Subcutaneous abdominal adipose tissue (tissue), 5 donors: Measurements from ENCODE around the gene TCEANC.
"Not testable (repeated sequence)": the region's sequence is repeated elsewhere in the genome, so short reads cannot be mapped to it uniquely, and the experiment has no call there.

Experiments used
- H3K27ac ChIP-seq: one replicate; pipeline ENCODE4 v1.7.0; 2013; ENCODE audit warnings: low read depth, mild to moderate bottlenecking, inconsistent platforms, low read length, moderate library complexity
- H3K27me3 ChIP-seq, 5 donors: one replicate each; pipeline ENCODE4 v1.7.0; 2013; ENCODE audit warnings: low read length in 5 of 5, inconsistent platforms in 1 of 5; ENCODE audit not compliant: control insufficient read depth in 5 of 5, insufficient read depth in 4 of 5
- H3K36me3 ChIP-seq, 5 donors: one replicate each; pipeline ENCODE4 v1.7.0; 2013; ENCODE audit warnings: low read length in 5 of 5; ENCODE audit not compliant: control insufficient read depth in 5 of 5, insufficient read depth in 5 of 5
- H3K4me1 ChIP-seq, 5 donors: one replicate each; pipeline ENCODE4 v1.7.0; 2013; ENCODE audit warnings: low read length in 5 of 5, mild to moderate bottlenecking in 3 of 5, moderate library complexity in 1 of 5; ENCODE audit not compliant: control insufficient read depth in 5 of 5, insufficient read depth in 5 of 5
- H3K4me3 ChIP-seq, 5 donors: one replicate each; pipeline ENCODE4 v1.7.0; 2013; ENCODE audit warnings: low read length in 5 of 5, low read depth in 1 of 5
- H3K9ac ChIP-seq, 5 donors: one replicate each; pipeline ENCODE4 v1.7.0; 2013; ENCODE audit warnings: low read length in 5 of 5, mild to moderate bottlenecking in 4 of 5, moderate library complexity in 3 of 5
- H3K9me3 ChIP-seq, 5 donors: one replicate each; pipeline ENCODE4 v1.7.0; 2013; ENCODE audit warnings: low read length in 5 of 5; ENCODE audit not compliant: control insufficient read depth in 5 of 5
- donor health status: healthy.
- donor health status: healthy.
- donor health status: healthy.
- donor health status: healthy.
- donor health status: healthy.

Gene TCEANC

GRCh38 chrX:13669246-13669737 is 16.4 kb downstream of the TCEANC start:
- H3K36me3 ChIP-seq = no peaks in the 10 kb centered on the region
- no peak overlapping the region for H3K9ac ChIP-seq
- no peak overlapping the region for H3K4me3 ChIP-seq
- no peaks in the 10 kb centered on the region for H3K9me3 ChIP-seq
- H3K4me1 ChIP-seq = peaks cover 0 to 4% (median 0%) of the 10 kb centered on the region in 5 donors
- H3K27ac ChIP-seq = no peak overlapping the region
- peaks cover 0 to 8% (median 6%) of the 10 kb centered on the region in 5 donors for H3K27me3 ChIP-seq

- H3K27ac ChIP-seq, H3K36me3 ChIP-seq, H3K27me3 ChIP-seq, H3K4me1 ChIP-seq, H3K4me3 ChIP-seq, H3K9ac ChIP-seq, H3K9me3 ChIP-seq: not testable (repeated sequence)
Observed at GRCh38 chrX:13669755-13670154, 16.8 kb downstream of the TCEANC start.

GRCh38 chrX:13670197-13670596 is 17.3 kb downstream of the TCEANC start:
- no peak overlapping the region for H3K27ac ChIP-seq
- H3K9me3 ChIP-seq = no peaks in the 10 kb centered on the region
- H3K9ac ChIP-seq = no peak overlapping the region
- H3K4me3 ChIP-seq = no peak overlapping the region
- H3K36me3 ChIP-seq = no peaks in the 10 kb centered on the region
- peaks cover 0 to 2% (median 0%) of the 10 kb centered on the region in 5 donors for H3K4me1 ChIP-seq
- H3K27me3 ChIP-seq = peaks cover 0 to 8% (median 6%) of the 10 kb centered on the region in 5 donors

GRCh38 chrX:13673016-13673415 is 20.1 kb downstream of the TCEANC start:
- H3K9me3 ChIP-seq = no peaks in the 10 kb centered on the region
- H3K27ac ChIP-seq = no peak overlapping the region
- H3K4me3 ChIP-seq = no peak overlapping the region
- H3K27me3 ChIP-seq = peaks cover 0 to 6% (median 3%) of the 10 kb centered on the region in 5 donors
- peaks cover 0 to 6% (median 2%) of the 10 kb centered on the region in 5 donors for H3K4me1 ChIP-seq
- H3K36me3 ChIP-seq = no peaks in the 10 kb centered on the region
- H3K9ac ChIP-seq = no peak overlapping the region

- Histone ChIP-seq H3K27ac (no peak overlapping the region), H3K4me3 (no peak overlapping the region), H3K4me1 (peaks cover 0 to 6% (median 0%) of the 10 kb centered on the region in 5 donors), H3K36me3 (peaks cover 0 to 2% (median 0%) of the 10 kb centered on the region in 5 donors), H3K27me3 (peaks cover 0 to 6% (median 0%) of the 10 kb centered on the region in 5 donors), H3K9ac (no peak overlapping the region), H3K9me3 (no peaks in the 10 kb centered on the region)
Observed at GRCh38 chrX:13676885-13677284, 23.9 kb downstream of the TCEANC start.

- H3K27me3 ChIP-seq, H3K9me3 ChIP-seq, H3K9ac ChIP-seq, H3K4me3 ChIP-seq, H3K36me3 ChIP-seq, H3K4me1 ChIP-seq, H3K27ac ChIP-seq: not testable (repeated sequence)
Observed at GRCh38 chrX:13679700-13680099, 26.8 kb downstream of the TCEANC start.

- Histone ChIP-seq H3K36me3 (peaks cover 0 to 2% (median 0%) of the 10 kb centered on the region in 5 donors), H3K9ac (no peak overlapping the region), H3K9me3 (no peaks in the 10 kb centered on the region)
Observed at GRCh38 chrX:13681595-13681994, 28.7 kb downstream of the TCEANC start.

GRCh38 chrX:13684361-13684760 is 31.4 kb downstream of the TCEANC start:
- no peaks in the 10 kb centered on the region for H3K9me3 ChIP-seq
- no peak overlapping the region for H3K9ac ChIP-seq
- peaks cover 0 to 2% (median 0%) of the 10 kb centered on the region in 5 donors for H3K36me3 ChIP-seq
- H3K27ac ChIP-seq = no peak overlapping the region
- H3K27me3 ChIP-seq = peaks cover 0 to 10% (median 4%) of the 10 kb centered on the region in 5 donors
- no peak overlapping the region for H3K4me3 ChIP-seq
- peaks cover 0 to 4% (median 3%) of the 10 kb centered on the region in 5 donors for H3K4me1 ChIP-seq

More at GRCh38 chrX:13681595-13681994, 28.7 kb downstream of the TCEANC start:
- H3K4me3 ChIP-seq = no peak overlapping the region
- peaks cover 0 to 4% (median 0%) of the 10 kb centered on the region in 5 donors for H3K27me3 ChIP-seq
- H3K27ac ChIP-seq = no peak overlapping the region
- peaks cover 0 to 6% (median 0%) of the 10 kb centered on the region in 5 donors for H3K4me1 ChIP-seq

GRCh38 chrX:13685126-13685763 is 32.3 kb downstream of the TCEANC start:
- no peaks in the 10 kb centered on the region for H3K9me3 ChIP-seq
- peaks cover 0 to 2% (median 0%) of the 10 kb centered on the region in 5 donors for H3K36me3 ChIP-seq
- peaks cover 0 to 11% (median 4%) of the 10 kb centered on the region in 5 donors for H3K27me3 ChIP-seq
- H3K4me3 ChIP-seq = no peak overlapping the region
- H3K9ac ChIP-seq = no peak overlapping the region
- peaks cover 0 to 8% (median 4%) of the 10 kb centered on the region in 5 donors for H3K4me1 ChIP-seq
- no peak overlapping the region for H3K27ac ChIP-seq

GRCh38 chrX:13687203-13687602 is 34.3 kb downstream of the TCEANC start:
- H3K4me1 ChIP-seq = peaks cover 0 to 21% (median 10%) of the 10 kb centered on the region in 5 donors
- H3K27me3 ChIP-seq = peaks cover 0 to 13% (median 4%) of the 10 kb centered on the region in 5 donors
- no peak overlapping the region for H3K27ac ChIP-seq
- H3K4me3 ChIP-seq = no peak overlapping the region
- no peaks in the 10 kb centered on the region for H3K9me3 ChIP-seq
- H3K9ac ChIP-seq = no peak overlapping the region
- no peaks in the 10 kb centered on the region for H3K36me3 ChIP-seq
